ENCODE measurements around the gene ZNF91.
"Not testable (repeated sequence)": the region's sequence is repeated elsewhere in the genome, so short reads cannot be mapped to it uniquely, and the experiment has no call there.

The ZNF91 gene

DNA sequence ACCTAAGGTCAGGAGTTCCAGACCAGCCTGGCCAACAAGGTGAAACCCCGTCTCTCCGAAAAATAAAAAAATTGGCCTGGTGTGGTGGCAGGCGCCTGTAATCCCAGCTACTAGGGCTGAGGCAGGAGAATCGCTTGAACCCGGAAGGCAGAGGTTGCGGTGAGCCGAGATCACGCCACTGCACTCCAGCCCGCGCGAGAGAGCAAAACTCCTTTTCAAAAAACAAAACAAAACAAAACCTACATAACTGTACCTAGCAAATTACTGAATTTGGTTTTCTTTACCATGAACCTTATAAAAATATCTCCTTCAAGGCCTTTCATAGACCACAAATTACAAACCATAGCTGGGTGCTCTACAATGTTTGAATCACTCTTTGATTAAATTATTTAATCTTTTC is 760 bp downstream of the ZNF91 start:
- peak; percentile 16 to 51 (median 37) for DNase-seq

DNA sequence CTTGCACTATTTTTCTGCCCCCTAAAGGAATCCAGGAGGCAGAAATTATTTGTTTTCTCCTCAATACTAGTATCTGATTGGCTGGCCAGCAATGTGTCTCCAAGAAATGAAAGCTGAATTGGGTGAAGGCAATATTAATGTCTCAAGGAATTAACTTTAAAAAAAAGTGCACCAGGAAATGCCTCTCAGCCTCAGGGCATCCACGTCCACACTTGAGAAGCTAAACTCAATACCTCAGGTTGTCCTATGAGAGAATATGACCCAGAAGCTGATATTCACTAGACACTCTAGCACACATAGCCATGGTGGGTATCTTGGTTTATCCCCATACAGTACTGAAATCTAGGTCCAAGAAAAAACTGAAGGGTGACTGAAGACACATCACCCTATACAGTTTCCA is 2.1 kb downstream of the ZNF91 start:
- no peak for DNase-seq

DNA sequence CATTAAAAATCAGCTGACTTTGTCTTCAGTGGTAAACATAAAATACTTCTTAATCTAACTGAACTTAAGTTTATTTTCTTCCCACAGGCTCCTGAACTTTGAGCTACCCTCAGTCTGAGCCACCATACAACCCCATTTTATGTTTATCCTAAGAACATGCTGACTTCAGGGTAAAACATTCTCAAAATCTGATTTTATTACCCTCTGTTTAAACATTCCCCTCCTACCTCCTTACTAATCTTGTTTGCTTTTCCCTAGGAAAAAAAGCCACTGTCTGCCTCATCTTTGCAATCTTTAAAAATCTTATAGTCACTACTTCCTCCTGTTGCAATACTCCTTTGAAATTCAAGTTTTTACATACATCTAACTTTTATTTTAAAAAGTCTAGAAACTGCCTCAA is 4.0 kb downstream of the ZNF91 start:
- DNase-seq = no peak

DNA sequence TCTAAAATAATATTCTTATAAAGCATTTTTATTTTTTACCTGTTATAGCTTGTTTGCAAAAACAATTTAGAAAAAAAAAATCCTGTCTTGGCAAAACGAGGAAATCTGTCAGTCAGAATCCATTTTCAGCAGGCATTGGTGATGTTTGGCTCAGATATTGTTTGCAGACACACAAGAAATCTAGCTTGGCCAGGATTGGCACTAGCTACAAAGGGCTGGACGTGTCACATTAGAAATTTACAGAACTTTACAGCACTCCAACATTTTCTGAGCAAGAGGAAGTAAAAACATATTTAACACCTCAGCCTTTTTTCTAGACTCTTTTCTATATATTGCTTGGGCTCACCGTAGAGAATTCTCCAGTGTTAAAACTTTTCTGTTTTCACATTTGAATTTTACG is 9.9 kb downstream of the ZNF91 start:
- DNase-seq = no peak

DNA sequence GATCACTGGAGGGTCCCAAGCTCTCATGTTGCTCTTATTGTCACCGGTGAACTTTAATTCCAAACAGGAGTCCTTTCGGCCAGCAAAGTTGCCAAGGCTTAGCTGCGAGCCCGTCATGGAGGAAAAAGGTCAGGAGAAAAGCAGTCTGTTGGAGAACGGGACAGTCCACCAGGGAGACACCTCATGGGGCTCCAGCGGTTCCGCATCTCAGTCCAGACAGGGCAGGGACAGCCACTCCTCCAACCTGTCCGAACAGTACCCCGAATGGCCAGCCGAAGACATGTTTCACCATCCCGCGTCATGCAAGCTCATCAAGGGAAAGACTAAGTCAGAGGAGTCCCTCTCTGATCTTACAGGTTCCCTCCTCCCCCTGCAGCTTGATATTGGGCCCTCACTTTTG is 10.4 kb downstream of the ZNF91 start:
- no peak for DNase-seq

DNA sequence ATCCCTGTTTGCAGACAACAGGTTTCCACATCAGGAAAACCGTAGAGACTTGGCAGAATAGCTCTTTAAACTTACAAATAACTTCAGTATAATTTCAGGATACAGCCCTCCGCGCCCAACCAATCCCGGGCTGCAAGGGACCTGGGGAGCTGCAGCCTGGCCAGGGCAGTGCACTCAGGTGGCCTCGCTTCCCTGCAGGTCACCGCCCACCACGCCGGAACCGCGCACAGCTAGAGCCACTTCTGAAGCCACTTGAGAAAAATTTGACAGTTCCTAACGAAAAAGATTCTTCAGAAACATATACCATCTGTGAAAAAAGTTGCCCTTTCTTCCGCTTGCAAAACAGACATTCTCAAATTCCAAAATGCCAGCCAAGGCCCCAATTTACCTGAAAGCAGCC is 11.1 kb downstream of the ZNF91 start:
- DNase-seq = no peak

DNA sequence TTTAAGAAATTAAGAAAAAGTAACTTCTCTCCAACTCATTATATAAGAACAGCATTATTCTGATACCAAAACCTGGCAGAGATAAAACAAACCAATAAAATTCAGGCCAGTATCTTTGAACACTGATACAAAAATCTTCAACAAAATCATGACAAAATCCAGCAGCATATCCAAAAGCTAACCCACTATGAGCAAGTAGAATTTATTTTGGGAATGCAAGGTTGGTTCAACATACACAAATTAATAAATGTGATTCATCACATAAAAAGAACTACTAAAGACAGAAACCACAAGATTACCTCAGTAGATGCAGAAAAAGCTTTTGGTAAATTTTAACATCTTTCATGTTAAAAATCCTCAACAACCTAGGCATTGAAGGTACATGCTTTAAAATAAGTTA is 12.3 kb downstream of the ZNF91 start:
- DNase-seq = no peak

DNA sequence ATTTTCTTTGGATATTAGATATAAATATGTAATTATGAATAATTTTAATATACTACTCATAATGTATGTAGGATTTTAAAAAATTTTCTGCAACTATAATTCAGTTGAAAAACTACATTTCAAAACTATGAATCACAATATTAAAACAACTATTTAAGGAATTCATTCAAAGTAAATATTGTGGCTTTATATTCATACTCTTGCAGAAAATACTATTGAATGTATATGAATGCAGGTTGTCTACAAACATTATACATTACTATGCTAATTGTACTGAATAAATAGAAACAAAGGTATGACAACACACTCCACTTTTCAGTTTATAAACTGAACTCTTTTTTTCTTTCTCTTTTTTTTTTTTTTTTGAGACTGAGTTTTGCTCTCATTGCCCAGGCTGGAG is 14.2 kb downstream of the ZNF91 start:
- no peak for DNase-seq

DNA sequence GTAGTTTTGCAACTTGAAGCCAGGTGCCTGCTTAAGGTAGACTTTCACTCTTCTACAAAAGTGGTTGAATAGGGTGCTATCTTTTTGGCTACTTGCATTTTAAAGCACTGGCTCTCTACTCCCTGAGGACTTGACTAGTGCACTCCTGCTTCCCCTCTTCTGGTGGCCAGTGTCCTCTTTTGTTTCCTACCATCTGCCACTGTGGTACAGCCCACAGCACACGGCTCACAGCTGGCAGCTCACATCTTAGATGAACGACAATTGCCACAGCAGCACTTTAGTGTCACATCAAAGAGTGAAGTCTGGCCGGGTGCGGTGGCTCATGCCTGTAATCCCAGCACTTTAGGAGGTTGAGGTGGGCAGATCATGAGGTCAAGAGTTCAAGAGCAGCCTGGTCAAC is 15.6 kb downstream of the ZNF91 start:
- DNase-seq = not testable (repeated sequence)

DNA sequence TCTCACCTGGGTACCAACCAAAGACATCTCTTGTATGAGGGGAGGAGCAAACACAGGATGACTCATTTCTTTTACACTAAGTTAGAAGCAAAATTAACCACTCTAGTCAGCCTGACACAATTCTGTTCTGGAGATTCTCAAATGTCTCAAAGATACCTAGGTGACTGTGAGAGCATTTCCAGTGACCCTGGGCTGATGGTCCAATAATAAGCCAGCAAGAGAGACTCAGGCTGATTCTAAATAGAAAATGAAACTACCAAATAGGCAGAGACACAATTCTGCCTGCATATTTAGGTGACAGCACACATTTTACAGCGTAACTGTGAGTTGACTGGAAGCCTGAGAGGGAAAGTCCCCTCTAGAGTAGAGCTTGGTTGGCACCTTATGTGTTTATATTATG is 16.3 kb downstream of the ZNF91 start:
- no peak for DNase-seq

DNA sequence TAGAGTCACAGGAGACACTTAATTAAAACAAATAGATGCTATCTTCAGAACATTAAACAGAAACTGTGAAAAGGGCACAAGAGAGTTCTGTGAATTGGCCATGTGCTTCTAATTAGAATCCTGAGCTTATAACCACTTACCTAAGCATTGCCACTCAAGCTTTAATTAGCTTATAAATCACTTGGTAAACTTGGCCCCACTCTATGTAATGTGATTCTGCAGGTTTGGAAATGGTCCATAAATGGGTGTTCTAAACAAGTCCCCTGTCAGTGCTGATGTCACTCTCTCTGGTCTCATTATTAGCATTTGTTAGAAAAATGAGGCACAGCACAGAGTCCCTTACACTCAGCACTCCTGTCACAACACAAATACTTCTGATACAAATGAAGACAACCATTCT is 18.0 kb downstream of the ZNF91 start:
- no peak for DNase-seq

DNA sequence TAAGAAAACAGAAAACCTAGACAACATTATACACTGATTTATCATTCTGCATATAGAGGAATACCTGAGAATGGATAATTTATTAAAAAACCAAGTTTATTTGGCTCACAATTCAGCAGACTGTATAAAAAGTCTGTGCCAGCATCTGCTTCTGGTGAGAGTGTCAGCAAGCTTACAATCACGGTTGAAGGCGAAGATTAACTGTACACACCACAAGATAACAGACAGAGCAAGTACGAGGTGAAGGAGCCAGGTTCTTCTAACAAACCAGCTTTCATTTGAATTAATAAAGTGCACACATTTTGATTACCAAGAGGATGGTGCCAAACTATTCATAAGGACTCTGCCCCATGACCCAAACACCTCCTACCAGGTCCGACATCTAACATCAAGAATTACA is 28.8 kb downstream of the ZNF91 start:
- DNase-seq = no peak

DNA sequence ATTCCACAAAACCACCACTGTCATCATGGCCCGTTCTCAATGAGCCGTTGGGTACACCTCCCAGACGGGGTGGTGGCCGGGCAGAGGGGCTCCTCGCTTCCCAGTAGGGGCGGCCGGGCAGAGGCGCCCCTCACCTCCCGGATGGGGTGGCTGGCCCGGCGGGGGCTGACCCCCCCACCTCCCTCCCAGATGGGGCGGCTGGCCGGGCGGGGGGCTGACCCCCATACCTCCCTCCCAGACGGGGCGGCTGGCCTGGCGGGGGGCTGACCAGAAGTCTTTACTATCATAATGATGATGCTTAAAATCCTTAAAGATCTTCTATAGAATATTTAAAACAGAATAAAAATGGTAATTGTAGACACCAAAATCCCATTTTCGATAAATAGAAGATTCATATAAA is 29.2 kb downstream of the ZNF91 start:
- not testable (repeated sequence) for DNase-seq

DNA sequence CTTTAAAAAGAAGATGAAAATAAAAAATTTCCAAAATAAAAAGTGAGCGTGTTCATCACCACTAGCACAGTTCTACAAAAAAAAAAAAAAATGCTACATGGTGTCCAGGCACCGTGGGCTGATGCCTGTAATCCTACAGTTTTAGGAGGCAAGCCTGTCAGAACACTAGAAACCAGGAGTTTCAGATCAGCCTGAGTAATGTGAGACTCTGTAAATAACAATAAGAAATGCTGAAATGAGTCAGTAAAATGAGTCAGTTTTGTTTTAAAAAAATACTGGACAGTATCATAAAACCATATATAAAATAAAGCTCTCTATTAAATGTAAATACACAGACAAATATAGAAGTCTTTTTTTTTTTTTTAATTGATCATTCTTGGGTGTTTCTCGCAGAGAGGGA is 30.0 kb downstream of the ZNF91 start:
- no peak for DNase-seq

DNA sequence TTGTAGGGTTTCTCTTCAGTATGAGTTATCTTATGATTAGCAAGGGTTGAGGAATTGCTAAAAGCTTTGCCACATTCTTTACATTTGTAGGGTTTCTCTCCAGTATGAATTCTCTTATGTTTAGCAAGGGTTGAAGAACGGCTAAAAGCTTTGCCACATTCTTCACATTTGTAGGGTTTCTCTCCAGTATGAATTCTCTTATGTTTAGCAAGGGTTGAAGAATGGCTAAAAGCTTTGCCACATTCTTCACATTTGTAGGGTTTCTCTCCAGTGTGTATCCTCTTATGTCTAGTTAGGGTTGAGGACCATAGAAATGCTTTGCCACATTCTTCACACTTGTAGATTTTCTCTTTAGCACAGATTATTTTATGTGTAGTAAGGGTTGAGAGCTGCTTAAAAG is 33.4 kb downstream of the ZNF91 start:
- DNase-seq = not testable (repeated sequence)

DNA sequence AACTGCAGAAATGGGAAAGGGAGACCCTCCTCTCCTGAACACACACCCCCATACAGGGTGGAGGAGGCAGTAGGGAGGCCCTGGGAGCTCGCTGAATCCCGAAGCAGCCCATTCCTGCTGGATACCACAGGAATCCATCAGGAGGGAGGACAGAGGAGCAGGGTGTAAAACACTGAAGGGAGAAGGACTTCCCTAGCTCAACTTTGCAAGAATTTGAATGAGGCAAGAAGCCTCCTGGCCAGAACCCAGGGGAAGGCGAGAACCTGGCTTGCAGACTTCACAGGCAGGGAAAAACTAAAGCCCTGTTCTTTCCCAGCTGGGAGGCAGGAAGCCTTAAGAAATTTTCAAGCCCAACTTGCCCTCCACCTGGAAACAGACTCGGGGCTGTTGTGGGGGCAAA is 43.5 kb downstream of the ZNF91 start:
- no peak for DNase-seq

DNA sequence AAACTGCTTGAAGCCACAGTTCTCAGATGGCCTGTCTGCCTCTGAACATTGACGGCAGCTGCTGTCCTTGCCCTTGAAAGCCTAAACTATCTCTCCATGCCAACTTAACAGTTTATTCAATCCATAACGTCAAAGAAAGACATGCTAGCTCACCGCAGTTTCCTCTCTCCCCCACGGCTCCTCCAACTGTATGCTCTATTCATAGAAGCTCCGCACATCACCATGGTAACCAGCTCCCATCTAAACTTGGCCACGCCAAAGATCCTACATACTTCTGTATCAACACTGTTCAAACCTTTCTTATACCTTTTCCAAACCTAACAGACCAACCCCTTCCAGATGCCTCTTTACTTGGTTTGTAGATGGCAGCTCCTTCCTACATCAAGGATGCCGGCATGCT is 48.6 kb downstream of the ZNF91 start:
- no peak for DNase-seq

DNA sequence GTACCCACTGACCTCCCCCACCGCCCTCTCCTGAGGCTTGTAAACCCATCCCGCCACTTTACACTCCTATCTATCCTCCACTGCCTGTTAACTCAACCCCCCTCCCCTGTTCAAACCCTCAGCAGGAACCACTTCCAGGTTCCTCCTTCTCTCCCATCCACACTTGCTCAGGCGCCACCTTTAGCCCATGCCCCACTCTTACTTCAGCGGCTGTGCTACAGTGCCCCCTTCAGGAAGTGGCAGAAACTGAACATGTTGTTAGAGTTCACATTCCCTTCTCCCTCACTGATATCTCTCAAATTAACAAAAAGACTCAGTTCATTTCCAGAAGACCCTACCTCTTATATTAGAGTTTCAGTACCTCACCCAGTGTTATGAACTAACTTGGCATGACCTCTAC is 49.4 kb downstream of the ZNF91 start:
- DNase-seq = no peak

DNA sequence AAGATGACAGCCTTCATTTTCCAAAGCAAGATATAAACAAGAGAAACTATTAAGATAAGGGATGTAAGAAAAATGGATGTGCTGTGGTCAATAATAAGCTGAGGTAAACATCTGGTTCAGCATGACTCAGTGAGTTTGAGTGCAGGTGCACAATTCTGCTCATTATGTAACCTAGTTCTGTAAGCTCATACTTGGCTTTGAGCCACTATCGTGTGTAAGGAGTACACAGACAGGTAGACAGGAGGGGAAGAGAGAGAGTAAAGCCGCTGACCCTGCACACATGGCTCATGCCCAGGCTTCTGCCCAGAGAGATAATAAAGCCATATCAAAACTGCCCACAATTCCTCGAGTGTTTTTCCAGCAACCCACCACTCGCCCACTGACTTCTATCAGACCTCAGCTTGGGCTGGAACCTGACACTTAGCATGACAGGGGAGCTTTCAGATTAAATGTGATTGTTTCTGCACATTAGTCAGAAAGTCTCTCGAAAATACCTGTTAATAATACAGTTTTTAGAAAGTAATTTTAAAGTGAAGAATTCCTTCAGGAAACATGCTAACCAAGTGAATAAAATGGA is 51.7 kb downstream of the ZNF91 start:
- DNase-seq = no peak

DNA sequence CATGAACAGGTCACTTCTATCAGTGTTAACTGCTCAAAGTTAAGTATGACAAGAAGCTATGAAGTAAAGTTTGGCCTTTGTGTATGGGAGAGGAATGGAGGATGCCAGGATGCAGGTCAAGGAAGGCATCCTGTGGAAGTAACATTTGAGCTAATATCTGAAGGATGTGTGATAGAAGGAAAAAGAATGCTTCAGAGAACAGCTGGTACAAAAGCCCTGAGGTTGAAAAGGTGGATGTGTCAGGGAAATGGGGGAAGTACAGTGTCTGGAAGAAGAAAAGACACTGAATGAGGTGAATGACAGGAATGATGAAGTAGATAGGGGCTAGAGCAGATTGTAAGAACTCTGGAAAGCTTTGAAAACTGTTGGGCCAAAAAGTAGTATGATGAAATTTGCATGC is 67.1 kb downstream of the ZNF91 start:
- no peak for DNase-seq

DNA sequence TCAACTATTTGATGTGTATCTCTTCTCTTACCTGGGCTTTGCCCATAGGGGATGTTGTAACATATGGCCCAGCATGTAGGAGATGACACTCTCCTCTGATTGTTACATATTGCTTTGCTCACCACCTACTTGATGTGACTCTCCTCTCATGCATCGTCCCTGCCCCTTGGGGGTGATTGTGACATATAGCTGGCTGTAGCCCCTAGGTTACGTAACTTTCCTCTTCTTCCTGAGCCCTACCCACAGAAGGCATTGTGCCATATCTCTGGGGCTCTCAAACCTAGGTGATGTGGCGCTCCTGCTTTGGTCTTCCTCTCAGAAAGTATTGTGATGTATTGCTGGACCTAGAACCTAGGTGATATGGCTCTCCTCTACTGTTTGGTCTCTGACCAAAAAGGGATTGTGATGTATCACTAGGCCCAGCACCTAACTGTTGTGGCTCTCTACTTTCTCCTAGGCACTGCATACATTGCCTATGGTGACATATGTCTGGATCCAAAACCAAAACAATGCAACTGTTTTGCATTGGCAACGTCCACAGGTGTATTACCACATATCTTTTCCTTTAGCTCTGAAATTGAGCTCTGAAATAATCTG is 73.2 kb downstream of the ZNF91 start:
- DNase-seq = no peak

DNA sequence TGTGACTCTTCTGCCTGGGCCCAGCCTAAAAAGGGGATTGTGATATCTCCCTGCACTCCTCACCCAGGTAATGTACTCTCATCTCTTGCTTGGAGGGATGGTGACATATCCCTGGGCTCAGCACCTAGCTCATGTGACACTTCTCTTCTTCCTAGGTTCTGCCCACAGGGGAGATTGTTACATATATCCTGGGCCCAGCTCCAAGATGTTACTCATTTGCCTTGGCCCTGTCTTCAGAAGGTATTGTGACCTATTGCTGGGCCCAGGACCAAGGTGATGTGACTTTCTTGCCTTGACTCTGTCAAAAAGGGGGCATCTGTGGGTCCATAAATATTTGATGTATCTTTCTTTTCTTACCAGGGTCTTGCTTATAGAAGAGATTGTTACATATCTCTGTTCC is 73.9 kb downstream of the ZNF91 start:
- not testable (repeated sequence) for DNase-seq

DNA sequence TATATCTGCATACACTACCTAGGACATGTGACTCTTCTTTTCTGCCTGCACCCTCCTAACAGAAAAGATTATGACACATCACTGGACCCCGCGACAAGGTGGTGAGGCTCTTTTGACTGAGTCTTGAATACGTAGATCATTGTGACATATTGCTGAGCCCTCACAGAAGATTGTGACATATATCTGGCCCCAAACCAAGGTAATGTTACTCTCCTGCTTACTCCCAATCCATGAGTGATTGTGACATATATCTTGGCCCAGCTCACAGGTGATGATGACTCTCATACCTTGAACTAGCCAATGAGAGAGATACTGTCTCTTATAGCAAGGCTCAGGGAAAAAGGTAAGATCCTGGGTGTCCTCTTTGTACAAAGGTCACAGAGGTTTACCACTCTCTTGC is 75.7 kb downstream of the ZNF91 start:
- DNase-seq = not testable (repeated sequence)

DNA sequence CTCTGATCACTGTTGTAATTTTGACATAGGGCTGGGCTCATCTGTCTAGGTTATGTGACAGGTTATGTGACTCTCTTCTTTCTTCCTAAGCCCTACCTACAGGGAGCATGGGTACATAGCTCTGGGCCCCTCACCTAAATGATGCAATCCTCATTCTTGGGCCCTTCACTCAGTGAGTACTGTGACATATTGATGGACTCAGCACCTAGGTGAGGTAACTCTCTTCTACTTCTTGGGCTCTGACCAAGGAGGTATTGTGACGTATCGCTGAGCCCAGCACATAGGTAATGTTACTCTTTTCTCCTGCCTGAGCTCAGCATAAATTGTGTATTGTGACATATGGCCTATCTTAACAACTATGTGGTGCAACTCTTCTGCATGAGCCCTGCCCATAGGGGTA is 76.3 kb downstream of the ZNF91 start:
- not testable (repeated sequence) for DNase-seq

DNA sequence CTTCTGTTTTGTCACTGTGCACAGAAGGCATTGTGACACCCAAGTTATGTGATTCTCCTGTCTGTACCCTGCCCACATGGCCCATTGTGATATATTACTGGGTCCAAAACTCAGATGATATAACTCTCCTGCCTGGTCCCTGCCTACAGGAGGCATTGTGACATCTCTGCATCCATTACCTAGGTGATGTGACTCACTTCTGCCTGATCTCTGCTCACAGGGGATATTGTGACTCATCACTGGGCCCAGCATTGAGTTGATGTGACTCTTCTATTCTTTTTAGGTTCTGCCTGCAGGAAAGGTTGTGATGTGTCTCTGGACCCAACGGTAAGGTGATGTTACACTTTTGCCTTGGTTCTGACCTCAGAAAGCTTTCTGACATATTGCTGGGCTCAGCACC is 77.1 kb downstream of the ZNF91 start:
- DNase-seq = no peak
